ENCODE results near the gene PKD1.

DNA sequence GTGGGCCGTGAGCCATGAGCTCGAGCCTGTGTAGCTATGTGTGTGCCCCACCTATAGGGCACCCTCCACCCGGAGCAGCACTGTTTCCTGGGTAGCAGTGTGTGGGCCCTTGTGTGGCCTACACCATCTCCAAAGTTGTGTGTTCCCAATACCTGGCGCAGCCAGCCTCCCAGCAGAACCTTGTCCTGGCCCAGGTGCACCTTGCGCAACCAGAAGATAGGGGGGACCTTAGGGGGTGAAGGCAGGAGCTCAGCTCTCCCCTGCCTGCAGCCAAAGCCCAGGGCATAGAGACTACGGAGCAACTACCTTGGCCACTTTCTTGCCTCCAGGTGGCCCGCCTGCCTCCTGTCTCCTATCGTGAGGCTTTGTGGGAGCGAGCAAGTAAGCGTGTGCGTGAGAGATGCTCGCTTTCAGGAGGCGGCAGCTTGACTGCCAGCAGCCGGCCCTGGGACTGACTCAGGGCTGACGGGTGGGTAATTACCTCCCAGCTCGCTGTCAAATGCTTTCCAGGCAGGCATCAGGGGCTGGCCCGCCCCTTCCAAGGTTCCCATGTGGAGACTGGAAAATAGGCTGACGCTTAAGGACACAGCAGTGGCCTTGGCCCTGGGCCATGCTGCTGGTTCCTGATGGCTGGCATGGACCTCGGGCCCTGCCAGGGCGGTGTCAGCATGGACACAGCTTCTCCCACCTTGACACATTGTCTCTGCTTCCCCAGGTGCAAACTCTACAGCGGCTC, 38.9 kb upstream of the PKD1 start:
- no peak for TF ChIP-seq POLR2A (IDR thresholded peaks at IDR 0.05)
- no peak for TF ChIP-seq CTCF (IDR thresholded peaks at IDR 0.05)
